Measurements from ENCODE around the gene RBBP4.
"Not testable (repeated sequence)": the region's sequence is repeated elsewhere in the genome, so short reads cannot be mapped to it uniquely, and the experiment has no call there.

RBBP4 gene

DNA sequence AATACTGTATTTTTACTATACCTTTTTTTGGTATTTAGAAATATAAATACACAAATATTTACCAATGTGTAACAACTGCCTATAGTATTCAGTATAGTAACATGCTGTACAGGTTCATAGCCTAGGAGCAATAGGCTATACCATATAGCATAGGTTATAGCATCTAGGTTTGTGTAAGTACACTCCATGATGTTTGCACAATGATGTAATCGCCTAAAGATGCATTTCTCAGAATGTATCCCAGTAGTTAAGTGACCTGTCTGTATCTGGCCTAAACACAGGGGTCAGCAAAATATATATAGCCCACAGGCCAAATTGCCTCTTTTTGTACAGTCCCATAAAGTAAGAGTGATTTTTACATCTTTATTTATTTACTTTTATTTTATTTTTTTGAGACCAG, 24.8 kb upstream of the RBBP4 start:
- Mint-ChIP-seq H3K27ac (no peak overlapping the region), H3K4me1 (peaks cover 16 to 26% of the 10 kb centered on the region in 2 donors), H3K9me3 (peaks cover 7 to 11% of the 10 kb centered on the region in 2 donors), H3K27me3 (no peaks in the 10 kb centered on the region), H3K36me3 (peaks cover 53 to 55% of the 10 kb centered on the region in 2 donors), H3K4me3 (no peak overlapping the region)
- DNase-seq (no peak), ATAC-seq (replicated peaks) (no peak)

GRCh38 chr1:32627596-32628162, 23.3 kb upstream of the RBBP4 start:
- peak; percentile 32 to 38 for ATAC-seq (replicated peaks)
- H3K9me3 Mint-ChIP-seq, result peaks cover 7 to 8% of the 10 kb centered on the region in 2 donors
- H3K27me3 Mint-ChIP-seq, result no peaks in the 10 kb centered on the region

GRCh38 chr1:32630173-32630572, 20.8 kb upstream of the RBBP4 start:
- H3K4me1 Mint-ChIP-seq; H3K9me3 Mint-ChIP-seq; H3K27me3 Mint-ChIP-seq; H3K4me3 Mint-ChIP-seq; ATAC-seq (replicated peaks); H3K27ac Mint-ChIP-seq; DNase-seq: not testable (repeated sequence)
- peaks cover 31 to 35% of the 10 kb centered on the region in 2 donors for H3K36me3 Mint-ChIP-seq

More at GRCh38 chr1:32627596-32628162, 23.3 kb upstream of the RBBP4 start:
- no peak for DNase-seq
- peaks cover 46% of the 10 kb centered on the region in 2 donors for H3K36me3 Mint-ChIP-seq
- no peak overlapping the region for H3K4me3 Mint-ChIP-seq
- peaks cover 16 to 24% of the 10 kb centered on the region in 2 donors for H3K4me1 Mint-ChIP-seq
- peak overlapping the region; percentile 42 for H3K27ac Mint-ChIP-seq

DNA sequence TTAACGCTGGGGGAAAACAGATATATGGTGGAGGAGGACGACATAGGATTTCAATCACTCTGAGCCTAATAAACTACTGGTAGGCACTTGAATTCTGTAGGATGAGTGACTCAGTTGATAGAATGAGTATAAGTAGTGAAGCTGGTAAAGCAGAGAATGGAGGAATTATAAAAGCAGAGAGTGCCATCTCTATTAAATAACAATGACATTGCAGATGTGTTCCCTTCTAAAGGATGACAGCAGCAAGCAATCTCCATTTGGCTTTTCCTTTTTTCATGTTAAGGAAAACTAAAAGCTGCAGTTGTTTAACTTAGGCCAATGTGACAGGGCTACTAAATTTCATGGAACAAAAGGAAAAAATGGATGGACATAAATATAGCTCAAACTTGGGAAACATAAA, 18.2 kb upstream of the RBBP4 start:
- ATAC-seq (replicated peaks) (no peak), DNase-seq (no peak)
- Mint-ChIP-seq H3K4me1 (peaks cover 5 to 13% of the 10 kb centered on the region in 2 donors), H3K36me3 (peaks cover 32 to 44% of the 10 kb centered on the region in 2 donors), H3K4me3 (no peak overlapping the region), H3K27me3 (no peaks in the 10 kb centered on the region), H3K27ac (no peak overlapping the region), H3K9me3 (no peaks in the 10 kb centered on the region)

GRCh38 chr1:32635508-32636277, 15.3 kb upstream of the RBBP4 start:
- Mint-ChIP-seq H3K4me3 (no peak overlapping the region), H3K27ac (no peak overlapping the region), H3K9me3 (no peaks in the 10 kb centered on the region), H3K27me3 (no peaks in the 10 kb centered on the region), H3K4me1 (peaks cover 5 to 12% of the 10 kb centered on the region in 2 donors), H3K36me3 (peaks cover 26 to 37% of the 10 kb centered on the region in 2 donors)
- DNase-seq, result no peak
- ATAC-seq (replicated peaks), result no peak

DNA sequence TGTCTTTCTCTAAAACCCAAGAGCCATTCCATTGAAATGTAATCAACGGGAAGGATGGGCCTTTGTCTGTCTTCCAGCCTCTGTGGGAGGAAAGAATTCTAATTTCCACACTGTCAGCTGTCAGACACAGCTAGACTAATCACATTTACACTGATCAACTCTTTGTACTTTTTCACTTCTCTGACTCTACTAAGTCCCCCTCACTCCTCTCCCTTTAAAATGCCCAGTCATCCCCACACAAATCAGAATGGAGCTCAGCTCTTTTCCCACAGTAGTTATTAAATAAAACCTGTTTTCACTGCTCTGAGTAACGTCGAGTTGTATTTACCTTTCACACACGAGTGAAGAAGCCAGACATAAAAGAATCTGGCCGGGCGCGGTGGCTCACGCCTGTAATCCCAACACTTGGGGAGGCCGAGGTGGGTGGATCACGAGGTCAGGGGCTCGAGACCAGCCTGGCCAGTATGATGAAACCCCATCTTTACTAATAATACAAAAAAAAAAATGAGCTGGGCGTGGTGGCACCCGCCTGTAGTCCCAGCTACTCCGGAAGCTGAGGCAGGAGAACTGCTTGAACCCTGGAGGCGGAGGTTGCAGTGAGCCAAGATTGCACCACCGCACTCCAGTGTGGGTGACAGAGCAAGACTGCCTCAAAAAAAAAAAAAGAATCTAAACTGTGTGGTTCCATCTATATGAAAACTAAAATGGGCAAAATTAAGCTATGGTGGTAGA, 13.9 kb upstream of the RBBP4 start:
- H3K4me1 Mint-ChIP-seq, result peaks cover 5 to 12% of the 10 kb centered on the region in 2 donors
- H3K27me3 Mint-ChIP-seq, result no peaks in the 10 kb centered on the region
- no peak overlapping the region for H3K27ac Mint-ChIP-seq
- no peak for DNase-seq
- ATAC-seq (replicated peaks), result no peak
- H3K9me3 Mint-ChIP-seq, result no peaks in the 10 kb centered on the region
- no peak overlapping the region for H3K4me3 Mint-ChIP-seq
- H3K36me3 Mint-ChIP-seq, result peaks cover 21 to 37% of the 10 kb centered on the region in 2 donors

- ATAC-seq (replicated peaks), result no peak
- H3K27ac Mint-ChIP-seq, result no peak overlapping the region
- H3K4me3 Mint-ChIP-seq, result no peak overlapping the region
- no peaks in the 10 kb centered on the region for H3K27me3 Mint-ChIP-seq
- peaks cover 6 to 12% of the 10 kb centered on the region in 2 donors for H3K4me1 Mint-ChIP-seq
- no peak for DNase-seq
- peaks cover 19 to 24% of the 10 kb centered on the region in 2 donors for H3K36me3 Mint-ChIP-seq
- no peaks in the 10 kb centered on the region for H3K9me3 Mint-ChIP-seq
Measured at GRCh38 chr1:32639489-32640075, 11.4 kb upstream of the RBBP4 start.

- ATAC-seq (replicated peaks); H3K27ac Mint-ChIP-seq; H3K4me3 Mint-ChIP-seq; H3K4me1 Mint-ChIP-seq; H3K27me3 Mint-ChIP-seq; DNase-seq; H3K9me3 Mint-ChIP-seq; H3K36me3 Mint-ChIP-seq: not testable (repeated sequence)
Measured at GRCh38 chr1:32642292-32642827, 8.6 kb upstream of the RBBP4 start.

DNA sequence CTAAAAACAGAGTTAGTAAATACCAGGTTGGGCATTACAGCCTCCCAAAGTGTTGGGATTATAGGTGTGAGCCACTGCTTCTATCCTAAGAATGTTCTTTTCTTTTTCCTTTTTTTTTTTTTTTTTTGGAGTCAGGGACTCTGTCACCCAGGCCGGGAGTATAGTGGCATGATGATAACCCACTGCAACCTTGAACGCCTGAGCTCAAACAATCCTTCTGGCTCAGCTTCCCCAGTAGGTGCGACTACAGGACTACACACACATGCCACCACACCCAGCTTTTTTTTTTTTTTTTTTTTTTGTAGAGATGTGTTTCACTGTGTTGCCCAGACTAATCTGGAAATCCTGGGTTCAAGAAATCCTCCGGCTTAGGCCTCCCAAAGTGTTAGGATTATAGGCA, 6.6 kb upstream of the RBBP4 start:
- Mint-ChIP-seq H3K4me1 (peaks cover 6 to 24% of the 10 kb centered on the region in 2 donors), H3K4me3 (no peak overlapping the region), H3K9me3 (no peaks in the 10 kb centered on the region), H3K36me3 (peaks cover 3 to 9% of the 10 kb centered on the region in 2 donors), H3K27me3 (no peaks in the 10 kb centered on the region), H3K27ac (no peak overlapping the region)
- no peak for DNase-seq
- no peak for ATAC-seq (replicated peaks)

GRCh38 chr1:32647308-32648134, 3.5 kb upstream of the RBBP4 start:
- H3K4me3 Mint-ChIP-seq, result peak overlapping the region; percentile 22 to 23
- H3K27me3 Mint-ChIP-seq, result no peaks in the 10 kb centered on the region
- DNase-seq (no peak), ATAC-seq (replicated peaks) (no peak)
- peaks cover 13 to 36% of the 10 kb centered on the region in 2 donors for H3K4me1 Mint-ChIP-seq
- no peaks in the 10 kb centered on the region for H3K9me3 Mint-ChIP-seq
- H3K36me3 Mint-ChIP-seq, result peaks cover 16 to 22% of the 10 kb centered on the region in 2 donors
- H3K27ac Mint-ChIP-seq, result peak overlapping the region; percentile 20

- H3K4me3 Mint-ChIP-seq, result peak within 1 kb of the TSS; percentile 91 to 95
- H3K4me1 Mint-ChIP-seq, result peaks cover 16 to 56% of the 10 kb centered on the region in 2 donors
- H3K27me3 Mint-ChIP-seq, result no peaks in the 10 kb centered on the region
- ATAC-seq (replicated peaks), result peak; percentile 83 to 84
- peak within 1 kb of the TSS; percentile 99 for H3K27ac Mint-ChIP-seq
- peak; percentile 87 for DNase-seq
- H3K36me3 Mint-ChIP-seq, result peaks cover 24 to 34% of the 10 kb centered on the region in 2 donors
- H3K9me3 Mint-ChIP-seq, result no peaks in the 10 kb centered on the region
Measured at GRCh38 chr1:32650248-32650751, 708 bp upstream of the RBBP4 start, which contains the start of gene ZBTB8OS. Gene ZBTB8OS (minus strand): TSS chr1:32650550. CDS start chr1:32650529, 21 bp downstream.

- Mint-ChIP-seq H3K4me3 (peak overlapping the region; percentile 91 to 95), H3K27ac (peak overlapping the region; percentile 99), H3K4me1 (peaks cover 20 to 63% of the 10 kb centered on the region in 2 donors), H3K9me3 (no peaks in the 10 kb centered on the region), H3K36me3 (peaks cover 32 to 37% of the 10 kb centered on the region in 2 donors), H3K27me3 (no peaks in the 10 kb centered on the region)
- ATAC-seq (replicated peaks) (peak; percentile 21 to 26), DNase-seq (no peak)
Measured at GRCh38 chr1:32651461-32652073, 559 bp downstream of the RBBP4 start.
